ENCODE measurements around the gene AIFM2.

GRCh38 chr10:70085975-70086613 lies 46.5 kb downstream of the AIFM2 start:
- TF ChIP-seq, protein P1, sequence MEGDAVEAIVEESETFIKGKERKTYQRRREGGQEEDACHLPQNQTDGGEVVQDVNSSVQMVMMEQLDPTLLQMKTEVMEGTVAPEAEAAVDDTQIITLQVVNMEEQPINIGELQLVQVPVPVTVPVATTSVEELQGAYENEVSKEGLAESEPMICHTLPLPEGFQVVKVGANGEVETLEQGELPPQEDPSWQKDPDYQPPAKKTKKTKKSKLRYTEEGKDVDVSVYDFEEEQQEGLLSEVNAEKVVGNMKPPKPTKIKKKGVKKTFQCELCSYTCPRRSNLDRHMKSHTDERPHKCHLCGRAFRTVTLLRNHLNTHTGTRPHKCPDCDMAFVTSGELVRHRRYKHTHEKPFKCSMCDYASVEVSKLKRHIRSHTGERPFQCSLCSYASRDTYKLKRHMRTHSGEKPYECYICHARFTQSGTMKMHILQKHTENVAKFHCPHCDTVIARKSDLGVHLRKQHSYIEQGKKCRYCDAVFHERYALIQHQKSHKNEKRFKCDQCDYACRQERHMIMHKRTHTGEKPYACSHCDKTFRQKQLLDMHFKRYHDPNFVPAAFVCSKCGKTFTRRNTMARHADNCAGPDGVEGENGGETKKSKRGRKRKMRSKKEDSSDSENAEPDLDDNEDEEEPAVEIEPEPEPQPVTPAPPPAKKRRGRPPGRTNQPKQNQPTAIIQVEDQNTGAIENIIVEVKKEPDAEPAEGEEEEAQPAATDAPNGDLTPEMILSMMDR (conservative IDR thresholded peaks at IDR 0.05 in 1 of 2, IDR thresholded peaks at IDR 0.05 in 1 of 2; ENCODE audit: low read depth in 1 of 2, low read length in 2 of 2), result no peak
- TF ChIP-seq EZH2 (IDR thresholded peaks at IDR 0.05; ENCODE audit: low read length, missing control alignments), result no peak
